Transverse colon (tissue), 4 donors: ENCODE data around the gene WNT11. TPM values are rescaled to one million over a fixed set of nuclear protein-coding genes. Genes with fewer than 3 reads are reported as not detected.

ENCODE experiments used
- DNase-seq: peaks from one replicate; pipeline ENCODE4 v3.0.0-alpha.2; 2019
- H3K27ac ChIP-seq, 4 donors: fragments of 200-600 bp; sonication (generic); 2 replicates each; pipeline ENCODE4 v1.5.1; 2016 to 2018; ENCODE audit warnings: inconsistent platforms in 4 of 4
- H3K27me3 ChIP-seq: fragments of 200-600 bp; sonication (generic); 2 replicates; pipeline ENCODE4 v1.5.1; 2017; ENCODE audit warnings: inconsistent platforms
- H3K36me3 ChIP-seq, 4 donors: fragments of 200-600 bp; sonication (generic); 2 replicates each; pipeline ENCODE4 v1.5.1; 2017 to 2019; ENCODE audit warnings: inconsistent platforms in 4 of 4
- H3K4me1 ChIP-seq, 4 donors: fragments of 200-600 bp; sonication (generic); 2 replicates each; pipeline ENCODE4 v1.5.1; 2017 to 2020; ENCODE audit warnings: inconsistent platforms in 4 of 4
- H3K4me3 ChIP-seq, 4 donors: fragments of 200-600 bp; sonication (generic); 1 replicate in 1 of 4; 2 replicates in 3 of 4; pipeline versions ENCODE4 v1.5.1 to v1.6.1; 2017 to 2019; ENCODE audit warnings: inconsistent platforms in 4 of 4
- H3K9me3 ChIP-seq, 2 donors: fragments of 200-600 bp; sonication (generic); 2 replicates each; pipeline ENCODE4 v1.5.1; 2017 to 2019; ENCODE audit warnings: inconsistent platforms in 2 of 2
- CTCF ChIP-seq, 5 experiments: fragments of 200-600 bp in 3 of 5; fragments of 450-650 bp in 2 of 5; sonication (generic) in 3 of 5; IDR thresholded peaks; 1 replicate in 2 of 5; 2 replicates in 3 of 5; pipeline ENCODE4 v1.5.1; 2016 to 2017; ENCODE audit warnings: antibody characterized with exemption in 5 of 5, inconsistent platforms in 3 of 5, mild to moderate bottlenecking in 2 of 5, moderate library complexity in 1 of 5
- EP300 ChIP-seq: sonication (generic); formaldehyde crosslinking; IDR thresholded peaks from one replicate; pipeline ENCODE4 v1.6.1; 2017; ENCODE audit warnings: antibody characterized with exemption, low read depth
- POLR2A ChIP-seq: fragments of 450-650 bp; IDR thresholded peaks from one replicate; pipeline ENCODE4 v1.6.1; 2016; ENCODE audit warnings: antibody characterized with exemption, mild to moderate bottlenecking, moderate library complexity
- POLR2AphosphoS5 ChIP-seq, 3 donors: sonication (generic); formaldehyde crosslinking; IDR thresholded peaks; one replicate each; pipeline ENCODE4 v1.6.1; 2016; ENCODE audit warnings: antibody characterized with exemption in 3 of 3
- WGBS, 2 donors: methylation state at CpG; one replicate each; pipeline ENCODE4 v1.1.5; 2018; ENCODE audit warnings: low coverage in 1 of 2; 5-methylcytosine and 5-hydroxymethylcytosine counted together
- in situ Hi-C, 4 donors: fragments of 200-750 bp; cut with MboI; loops; one replicate each; pipeline versions ENCODE4 v1.15.0 to v1.15.1; 2017; ENCODE audit warnings: low sequenced_read_pairs in 3 of 4, low pct_ligation_motif_present in 1 of 4, low pct_unique_long_range_greater_than_20kb in 1 of 4
- intact Hi-C: fragments of 100-400 bp; cut with DNase I; formaldehyde crosslinking; loops from one replicate; pipeline ENCODE4 v1.15.1; 2023; ENCODE audit warnings: low total_unique reads
- total RNA-seq, 4 donors: library from RNA; depleted of rRNA; stranded (reverse); fragments of >200 nt; gene quantifications; one replicate each; pipeline ENCODE4 v1.1.0, GENCODE V29; 2016

WNT11 gene
- total RNA-seq, 4 donors from 2014 or later, result 2.4 to 14.6 (median 9.9) TPM

- H3K4me1 ChIP-seq, result peaks cover 4 to 44% (median 33%) of the 10 kb centered on the region in 4 donors
- TF ChIP-seq POLR2A, result peak; percentile 12
- no peak for TF ChIP-seq EP300
- TF ChIP-seq POLR2AphosphoS5 (IDR thresholded peaks at IDR 0.05), result peak in 2 of 3 donors; percentile 41 to 47
- in situ Hi-C loops, result no loop called here
- no peaks in the 10 kb centered on the region for H3K27me3 ChIP-seq
- peak; percentile 71 for DNase-seq
- intact Hi-C loops, result no loop called here
- 58 to 61% methylated on average over 2 to 14 of the region's 14 CpGs for WGBS, 2 donors
- H3K36me3 ChIP-seq, result no peaks in the 10 kb centered on the region
- H3K27ac ChIP-seq, result peak overlapping the region; percentile 79 to 90 (median 82)
- H3K4me3 ChIP-seq, result no peak overlapping the region
- H3K9me3 ChIP-seq, result no peaks in the 10 kb centered on the region
Measured at GRCh38 chr11:76147106-76147740, 59.1 kb downstream of the WNT11 start.

DNA sequence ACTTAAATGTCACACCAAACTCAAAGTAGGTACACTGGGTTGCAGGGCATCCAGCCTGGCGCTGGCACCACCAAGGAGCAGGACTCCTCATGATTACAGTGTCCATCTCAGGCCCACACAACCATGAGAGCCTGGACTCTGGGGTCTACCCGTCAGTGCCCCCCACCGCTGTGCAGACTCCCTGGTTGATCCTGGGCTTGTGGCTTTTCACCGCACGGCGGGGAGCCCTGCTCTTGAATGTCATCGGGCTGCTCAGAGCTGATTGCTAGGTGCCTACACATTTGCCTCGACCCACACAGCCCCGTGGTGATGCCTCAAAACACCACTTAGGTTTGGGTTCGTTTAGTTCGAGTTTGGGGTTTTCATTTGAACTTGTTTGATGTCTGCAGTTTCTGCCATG lies 63.0 kb downstream of the WNT11 start:
- intact Hi-C loops (no loop called here), in situ Hi-C loops (no loop called here)
- Histone ChIP-seq H3K9me3 (no peaks in the 10 kb centered on the region), H3K4me3 (no peak overlapping the region), H3K36me3 (no peaks in the 10 kb centered on the region), H3K27ac (no peak overlapping the region), H3K4me1 (peaks cover 0 to 18% (median 14%) of the 10 kb centered on the region in 4 donors), H3K27me3 (no peaks in the 10 kb centered on the region)
- TF ChIP-seq EP300, result no peak
- no peak for TF ChIP-seq POLR2A
- no peak for TF ChIP-seq CTCF (IDR thresholded peaks at IDR 0.05)
- 90 to 92% methylated on average over 2 to 11 of the region's 11 CpGs for WGBS, 2 donors
- DNase-seq, result no peak

DNA sequence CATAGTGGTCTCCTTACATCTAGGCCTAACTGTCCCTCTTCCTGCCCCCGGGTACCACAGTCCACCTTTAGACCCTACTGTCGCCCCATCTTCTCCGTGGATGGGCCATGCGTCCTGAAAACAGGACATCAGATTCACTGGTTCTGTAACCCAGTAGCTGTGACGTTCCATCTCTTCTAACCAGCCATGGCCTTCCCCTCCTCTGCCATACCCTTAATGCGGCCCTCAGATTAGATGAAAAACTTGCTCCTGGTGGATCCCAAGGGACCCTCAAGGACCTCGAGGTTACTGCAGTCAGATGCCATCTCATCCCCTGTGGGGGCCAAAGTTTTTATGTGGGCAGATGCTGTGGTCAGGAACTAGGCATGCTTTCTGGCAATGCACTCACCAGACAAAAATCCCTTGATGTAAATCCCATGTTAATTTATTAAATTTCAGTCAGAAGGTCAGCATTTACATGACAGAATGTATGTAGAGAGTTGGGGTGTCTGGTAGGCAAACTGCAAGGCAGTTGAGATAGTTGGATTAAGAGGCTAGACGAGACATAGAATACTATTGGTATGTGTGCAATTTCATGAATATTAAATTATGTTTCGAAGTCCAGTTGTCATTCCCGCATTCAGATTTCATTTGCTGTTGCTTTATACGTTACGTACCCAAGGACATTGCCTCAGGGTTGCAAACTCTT lies 64.3 kb downstream of the WNT11 start:
- H3K9me3 ChIP-seq, result no peaks in the 10 kb centered on the region
- intact Hi-C loops, result no loop called here
- in situ Hi-C loops, result no loop called here
- 92 to 93% methylated on average over 7 to 12 of the region's 12 CpGs for WGBS, 2 donors
- no peak for DNase-seq
- no peaks in the 10 kb centered on the region for H3K36me3 ChIP-seq
- no peak overlapping the region for H3K4me3 ChIP-seq
- peaks cover 0 to 8% (median 7%) of the 10 kb centered on the region in 4 donors for H3K4me1 ChIP-seq
- TF ChIP-seq CTCF (IDR thresholded peaks at IDR 0.05) (no peak), EP300 (no peak), POLR2A (no peak), POLR2AphosphoS5 (IDR thresholded peaks at IDR 0.05) (no peak)
- no peaks in the 10 kb centered on the region for H3K27me3 ChIP-seq
- H3K27ac ChIP-seq, result no peak overlapping the region

GRCh38 chr11:76140912-76141574 lies 65.3 kb downstream of the WNT11 start:
- Histone ChIP-seq H3K4me3 (no peak overlapping the region), H3K36me3 (no peaks in the 10 kb centered on the region), H3K27me3 (no peaks in the 10 kb centered on the region), H3K9me3 (no peaks in the 10 kb centered on the region), H3K27ac (no peak overlapping the region), H3K4me1 (no peaks in the 10 kb centered on the region)
- DNase-seq, result no peak
- intact Hi-C loops (no loop called here), in situ Hi-C loops (no loop called here)
- 94% methylated on average over 12 to 22 of the region's 22 CpGs for WGBS, 2 donors
- no peak for TF ChIP-seq POLR2AphosphoS5 (IDR thresholded peaks at IDR 0.05)

GRCh38 chr11:76139314-76139713 lies 67.0 kb downstream of the WNT11 start:
- Histone ChIP-seq H3K4me1 (no peaks in the 10 kb centered on the region), H3K4me3 (no peak overlapping the region), H3K9me3 (no peaks in the 10 kb centered on the region), H3K27me3 (no peaks in the 10 kb centered on the region), H3K36me3 (no peaks in the 10 kb centered on the region), H3K27ac (no peak overlapping the region)
- WGBS, 2 donors, result 88 to 91% methylated on average over 2 of the region's 2 CpGs
- in situ Hi-C loops, result no loop called here
- TF ChIP-seq CTCF (IDR thresholded peaks at IDR 0.05) (no peak), POLR2AphosphoS5 (IDR thresholded peaks at IDR 0.05) (no peak), POLR2A (no peak), EP300 (no peak)
- DNase-seq, result no peak
- intact Hi-C loops, result no loop called here
